GM12801 (cell line): ENCODE measurements around the gene SCARB2.

Experiments used
- CTCF ChIP-seq: IDR thresholded peaks from one replicate; pipeline ENCODE4 v1.5.1; 2011; ENCODE audit warnings: control low read depth; ENCODE audit not compliant: insufficient read length; ENCODE audit errors: extremely low read depth

SCARB2 gene

GRCh38 chr4:76213415-76214176 lies at the start of gene SCARB2:
SCARB2 (minus strand) TSS chr4:76213824; CDS start chr4:76213543, 281 bp downstream.
- no peak for TF ChIP-seq CTCF

GRCh38 chr4:76260571-76260970 lies 46.9 kb upstream of the SCARB2 start:
- TF ChIP-seq CTCF: no peak

GRCh38 chr4:76257824-76258223 lies 44.2 kb upstream of the SCARB2 start:
- TF ChIP-seq CTCF: no peak

GRCh38 chr4:76256968-76257367 lies 43.3 kb upstream of the SCARB2 start:
- no peak for TF ChIP-seq CTCF

- no peak for TF ChIP-seq CTCF
Measured at GRCh38 chr4:76256032-76256431, 42.4 kb upstream of the SCARB2 start.

GRCh38 chr4:76253511-76253910 lies 39.9 kb upstream of the SCARB2 start:
- no peak for TF ChIP-seq CTCF

- TF ChIP-seq CTCF: no peak
Measured at GRCh38 chr4:76252271-76252653, 38.6 kb upstream of the SCARB2 start.
